ENCODE results near the gene PTPRT. TPM values are rescaled to one million over a fixed set of nuclear protein-coding genes. Genes with fewer than 3 reads are reported as not detected.

PTPRT gene
- total and polyA plus RNA-seq, 2 of the 4 experiments (the other 2 are of a cell fraction), result not detected

DNA sequence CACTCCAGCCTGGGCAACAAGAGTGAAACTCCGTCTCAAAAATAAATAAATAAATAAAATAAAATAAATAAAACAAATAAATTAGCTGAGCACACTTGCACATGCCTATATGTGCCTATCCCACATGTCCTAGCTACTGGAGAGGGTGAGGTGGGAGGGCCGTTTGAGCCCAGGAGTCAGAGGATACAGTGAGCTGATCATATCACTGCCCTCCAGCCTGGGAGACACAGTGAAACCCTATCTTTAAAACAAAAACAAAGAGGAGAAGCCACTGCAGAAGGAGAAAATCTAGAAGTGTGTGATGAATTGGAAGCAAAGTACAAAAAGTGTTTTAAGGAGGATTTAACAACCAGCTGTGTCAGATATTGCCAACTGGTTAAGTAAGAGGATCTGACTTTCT is 728.4 kb downstream of the PTPRT start:
- intact Hi-C loops (cut with micrococcal nuclease), result no loop called here
- Histone ChIP-seq H2BK15ac (ENCODE audit: low read depth, low read length) (no peak overlapping the region), H4K5ac (ENCODE audit: low read depth, low read length) (no peak overlapping the region), H2AFZ (replicated peaks; ENCODE audit: low read length, poor library complexity) (no peak overlapping the region), H3K4me1 (ENCODE audit: control insufficient read depth, insufficient read depth, low read length) (no peaks in the 10 kb centered on the region), H3K14ac (replicated peaks; ENCODE audit: low read depth, low read length) (no peak overlapping the region), H3K56ac (ENCODE audit: extremely low read depth, insufficient read depth, low read length) (no peak overlapping the region), H2AK5ac (ENCODE audit: low read depth, low read length) (no peak overlapping the region), H3K4ac (ENCODE audit: low read depth, low read length) (no peak overlapping the region), H3K27ac (ENCODE audit: insufficient read depth, low read length) (no peak overlapping the region), H3K79me1 (ENCODE audit: low read depth in 1 of 2, low read length in 2 of 2) (no peaks in the 10 kb centered on the region), H2BK120ac (ENCODE audit: low read depth, low read length) (no peak overlapping the region), H3K36me3 (ENCODE audit: control insufficient read depth, insufficient read depth, low read length) (no peaks in the 10 kb centered on the region), H3K27me3 (ENCODE audit: control insufficient read depth, insufficient read depth, low read length) (no peaks in the 10 kb centered on the region), H3K4me2 (ENCODE audit: low read depth, low read length) (no peak overlapping the region), H3K23ac (ENCODE audit: low read depth, low read length) (no peak overlapping the region), H4K8ac (ENCODE audit: low read depth in 2 of 2, low read length in 2 of 2) (no peak overlapping the region), H2BK20ac (ENCODE audit: low read depth, low read length) (no peak overlapping the region), H4K91ac (ENCODE audit: insufficient read depth, low read depth, low read length) (no peak overlapping the region), H3K18ac (ENCODE audit: low read depth, low read length) (no peak overlapping the region), H3K4me3 (ENCODE audit: insufficient read depth, low read depth, low read length) (no peak overlapping the region), H3K9me1 (ENCODE audit: insufficient read depth, low read length) (no peaks in the 10 kb centered on the region), H3K9me3 (ENCODE audit: control insufficient read depth, insufficient read depth, low read length) (peaks cover 19% of the 10 kb centered on the region), H3K9ac (ENCODE audit: low read depth, low read length) (no peak overlapping the region), H2BK5ac (ENCODE audit: low read depth, low read length, poor library complexity, severe bottlenecking) (no peak overlapping the region), H4K20me1 (ENCODE audit: insufficient read depth, low read length) (no peaks in the 10 kb centered on the region), H2AK9ac (replicated peaks; ENCODE audit: low read depth, low read length, poor library complexity) (no peak overlapping the region)
- ChIA-PET POLR2A (ENCODE audit: unreplicated experiment) (no interaction called here), CTCF (no interaction called here)
- no peak for ATAC-seq (ENCODE audit: low read depth)
- DNase-seq, result no peak
- WGBS, 2 experiments (ENCODE audit: extremely low coverage in 2 of 2, insufficient read length in 1 of 2), result no CpG with 5 or more reads among the region's 2 CpGs
- dilution Hi-C loops (cut with HindIII; ENCODE audit: low sequenced_read_pairs, unreplicated experiment), result no loop called here
- BruUV-seq (replicated peaks), result no TSS peak
- in situ Hi-C loops (cut with MboI; ENCODE audit: low sequenced_read_pairs), result no loop called here
- TF ChIP-seq NFE2L2 (IDR thresholded peaks at IDR 0.05; ENCODE audit: low read depth, low read length), result no peak

All from IMR-90 (cell line).